CD4-positive, alpha-beta T cell treated with Interleukin-2 at 100 ng/mL for 4 hours (primary cell): ENCODE data around the gene MYH7.
"Not testable (repeated sequence)": the region's sequence is repeated elsewhere in the genome, so short reads cannot be mapped to it uniquely, and the experiment has no call there.

ENCODE experiments used
- DNase-seq: peaks from one replicate; pipeline ENCODE4 v3.0.0-alpha.2; 2020; ENCODE audit warnings: low spot score

The MYH7 gene

DNA sequence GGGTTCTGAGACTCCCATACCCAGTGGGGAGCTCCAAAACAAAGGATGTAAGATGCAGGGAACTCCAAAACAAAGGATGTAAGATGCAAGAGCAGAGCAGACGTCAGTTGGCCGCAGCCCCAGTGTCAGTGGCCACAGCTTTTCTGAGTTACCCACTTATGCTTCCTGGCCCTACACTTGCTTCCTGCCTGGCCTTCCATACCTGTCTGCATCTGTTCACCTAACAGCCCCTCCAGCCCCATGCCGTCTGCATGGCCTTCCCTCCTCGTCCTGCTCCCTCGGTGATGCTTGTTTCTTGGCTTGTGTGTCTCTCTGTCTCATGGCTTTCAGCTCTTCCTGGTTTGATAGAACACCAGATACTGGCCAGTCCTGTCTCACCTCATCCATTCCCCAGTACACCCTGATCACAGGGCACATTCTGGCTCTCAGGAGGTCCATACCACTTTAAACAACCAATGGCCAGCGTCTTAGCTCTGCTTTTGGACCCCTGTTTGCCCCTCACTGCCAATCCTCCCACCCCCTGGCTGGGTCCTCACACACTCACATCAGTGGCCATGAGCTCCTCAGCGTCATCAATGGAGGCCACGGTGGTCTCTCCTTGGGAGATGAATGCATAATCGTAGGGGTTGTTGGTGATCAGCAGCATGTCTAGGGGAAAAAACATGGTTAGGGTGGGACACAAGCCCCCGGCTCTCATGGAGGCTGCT is 5.3 kb downstream of the MYH7 start:
- DNase-seq = no peak

DNA sequence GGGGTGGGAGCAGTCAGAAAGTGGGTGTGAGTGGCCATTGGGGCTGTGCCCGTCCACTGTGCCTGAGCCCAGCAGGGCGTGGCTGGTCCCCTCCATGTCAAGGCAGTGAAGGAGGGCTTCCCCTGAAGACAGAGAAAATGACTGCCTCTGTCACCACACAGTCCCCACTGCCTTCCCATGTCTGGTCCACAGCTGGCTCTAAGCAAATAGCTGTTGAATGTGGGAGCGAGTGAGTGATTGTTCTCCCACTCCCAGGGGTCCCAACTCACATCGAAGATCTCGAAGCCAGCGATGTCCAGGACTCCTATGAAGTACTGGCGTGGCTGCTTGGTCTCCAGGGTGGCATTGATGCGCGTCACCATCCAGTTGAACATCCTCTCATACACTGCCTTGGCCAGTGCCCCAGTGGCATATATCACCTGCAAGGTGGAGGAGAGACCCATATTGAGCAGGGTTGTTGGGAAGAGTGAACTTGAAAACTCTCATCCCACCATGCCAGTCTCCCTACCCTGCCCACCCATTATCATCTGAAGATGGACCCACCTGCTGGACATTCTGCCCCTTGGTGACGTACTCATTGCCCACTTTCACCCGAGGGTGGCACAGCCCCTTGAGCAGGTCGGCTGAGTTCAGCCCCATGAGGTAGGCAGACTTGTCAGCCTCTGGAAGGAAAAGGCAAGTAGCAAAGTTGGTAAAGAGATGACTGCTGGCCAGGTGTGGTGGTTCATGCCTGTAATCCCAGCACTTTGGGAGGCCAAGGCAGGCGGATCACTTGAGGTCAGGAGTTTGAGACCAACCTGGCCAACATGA is 6.6 kb downstream of the MYH7 start:
- no peak for DNase-seq

GRCh38 chr14:23425798-23426197 is 9.7 kb downstream of the MYH7 start:
- not testable (repeated sequence) for DNase-seq

- DNase-seq = no peak
Measured at GRCh38 chr14:23425169-23425568, 10.3 kb downstream of the MYH7 start.

- DNase-seq = no peak
Measured at GRCh38 chr14:23423657-23424056, 11.8 kb downstream of the MYH7 start.

DNA sequence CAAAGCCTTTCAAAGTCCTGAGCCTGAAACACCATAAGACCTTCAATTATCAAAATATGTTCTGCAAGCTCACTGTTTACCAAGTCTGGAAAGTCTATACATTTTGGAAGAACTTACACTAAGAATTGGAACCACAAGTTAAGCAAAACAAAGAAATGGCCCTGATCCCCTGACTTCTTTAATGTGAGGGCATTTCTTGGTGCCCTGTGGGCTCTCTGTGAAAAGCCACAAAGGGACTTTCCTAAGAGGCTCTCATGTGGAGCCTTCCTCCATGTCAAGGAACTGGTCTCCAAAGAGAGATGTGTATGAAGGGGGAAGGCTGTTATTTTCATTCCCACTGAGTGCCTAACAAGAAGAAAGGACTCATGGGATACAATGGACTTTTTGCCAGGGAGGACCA is 13.9 kb downstream of the MYH7 start:
- DNase-seq = no peak

- DNase-seq = not testable (repeated sequence)
Measured at GRCh38 chr14:23419646-23420045, 15.8 kb downstream of the MYH7 start.

- DNase-seq = no peak
Measured at GRCh38 chr14:23418021-23418420, 17.4 kb downstream of the MYH7 start.

- not testable (repeated sequence) for DNase-seq
Measured at GRCh38 chr14:23417269-23417668, 18.2 kb downstream of the MYH7 start.

DNA sequence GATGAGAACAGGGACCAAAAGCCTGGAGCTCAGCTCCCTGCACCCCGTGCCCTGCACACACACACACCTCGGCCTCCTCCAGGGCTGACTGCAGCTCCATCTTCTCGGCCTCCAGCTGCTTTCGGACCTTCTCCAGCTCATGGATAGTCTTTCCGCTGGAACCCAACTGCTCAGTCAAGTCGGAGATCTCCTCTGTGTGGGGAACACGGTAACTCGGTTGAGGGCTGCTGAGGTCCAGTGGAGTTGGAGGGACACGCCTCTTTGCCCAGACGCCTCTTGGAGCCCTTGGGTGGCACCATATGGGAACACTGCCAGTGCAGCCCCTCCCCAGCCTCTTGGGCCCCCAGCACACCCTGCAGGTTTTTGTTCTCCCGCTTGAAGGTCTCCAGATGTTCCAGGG is 18.7 kb downstream of the MYH7 start:
- no peak for DNase-seq

DNA sequence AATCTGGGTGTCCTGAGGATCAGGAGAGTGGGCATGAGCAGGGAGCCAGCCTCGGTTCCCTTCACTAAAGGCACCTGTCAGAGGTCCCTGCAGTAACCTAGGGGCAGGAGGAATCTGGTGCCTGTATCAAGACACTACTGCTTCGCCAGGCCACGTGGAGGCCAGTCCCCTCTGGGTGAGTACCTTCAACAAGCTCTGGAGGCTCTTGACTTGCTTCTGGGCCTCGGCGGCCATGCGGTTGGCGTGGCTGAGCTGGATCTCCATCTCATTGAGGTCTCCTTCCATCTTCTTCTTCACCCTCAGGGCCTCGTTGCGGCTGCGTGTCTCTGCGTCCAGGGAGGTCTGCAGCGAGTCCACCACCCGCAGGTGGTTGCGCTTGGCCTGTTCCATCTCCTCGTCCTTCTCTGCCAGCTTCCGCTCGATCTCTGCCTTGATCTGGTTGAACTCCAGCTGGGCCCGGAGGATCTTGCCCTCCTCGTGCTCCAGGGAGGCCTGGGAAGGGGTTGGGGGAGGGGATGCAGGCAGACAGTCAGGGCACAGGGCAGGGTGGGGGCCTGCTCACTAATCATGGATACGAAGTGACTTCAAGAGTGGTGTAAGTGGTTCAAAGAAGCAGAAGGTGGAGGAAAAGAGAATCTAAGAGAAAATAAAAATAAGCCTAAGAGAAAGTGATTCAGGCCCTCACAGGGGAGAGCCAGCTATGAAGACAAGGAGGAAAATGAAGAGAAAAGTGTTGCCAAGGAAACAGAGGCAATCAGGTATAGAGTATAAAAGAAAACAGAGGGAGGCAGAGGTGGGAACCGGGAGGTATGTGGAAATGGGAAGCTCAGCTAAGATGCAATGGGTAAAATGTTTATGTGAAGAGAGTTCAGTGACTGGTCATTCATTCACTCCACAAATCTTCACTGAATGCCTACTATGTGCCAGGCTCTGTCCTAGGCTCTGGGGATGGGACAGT is 19.4 kb downstream of the MYH7 start:
- no peak for DNase-seq

GRCh38 chr14:23414906-23415820 is 20.3 kb downstream of the MYH7 start:
- no peak for DNase-seq

DNA sequence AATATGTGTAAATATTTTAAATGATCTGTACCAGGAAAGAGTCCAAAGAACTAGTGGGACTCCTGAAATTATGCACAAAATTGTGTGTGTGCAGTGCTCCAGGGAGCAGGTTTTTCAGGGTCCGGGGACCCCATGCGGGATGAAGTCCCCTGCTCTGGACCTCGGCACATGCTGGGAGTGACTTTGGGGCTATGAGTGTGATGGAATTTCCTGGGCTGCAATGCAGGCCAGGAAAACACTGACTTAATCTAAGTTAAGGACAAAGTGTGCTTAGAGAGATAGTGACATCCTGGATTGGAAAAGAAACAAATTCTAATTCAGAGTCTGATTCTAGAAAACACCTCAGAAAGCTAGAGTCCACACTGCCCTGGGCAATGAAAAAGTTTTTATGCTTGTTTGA is 21.2 kb downstream of the MYH7 start:
- DNase-seq = no peak

DNA sequence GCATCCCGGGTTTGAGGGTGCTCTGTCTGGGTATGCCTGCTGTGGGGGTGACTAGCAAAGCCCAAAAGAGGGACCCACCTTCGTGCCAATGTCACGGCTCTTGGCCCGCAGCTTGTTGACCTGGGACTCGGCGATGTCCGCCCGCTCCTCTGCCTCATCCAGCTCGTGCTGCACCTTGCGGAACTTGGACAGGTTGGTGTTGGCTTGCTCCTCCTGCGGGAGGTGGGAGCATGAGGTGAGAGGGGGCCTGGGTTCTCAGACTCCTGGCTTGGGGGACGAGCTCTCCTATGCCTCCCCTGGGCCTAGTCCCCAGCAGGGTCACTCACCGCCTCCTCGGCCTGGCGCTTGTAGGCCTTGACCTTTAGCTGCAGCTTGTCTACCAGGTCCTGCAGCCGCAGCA is 21.8 kb downstream of the MYH7 start:
- DNase-seq = no peak

DNA sequence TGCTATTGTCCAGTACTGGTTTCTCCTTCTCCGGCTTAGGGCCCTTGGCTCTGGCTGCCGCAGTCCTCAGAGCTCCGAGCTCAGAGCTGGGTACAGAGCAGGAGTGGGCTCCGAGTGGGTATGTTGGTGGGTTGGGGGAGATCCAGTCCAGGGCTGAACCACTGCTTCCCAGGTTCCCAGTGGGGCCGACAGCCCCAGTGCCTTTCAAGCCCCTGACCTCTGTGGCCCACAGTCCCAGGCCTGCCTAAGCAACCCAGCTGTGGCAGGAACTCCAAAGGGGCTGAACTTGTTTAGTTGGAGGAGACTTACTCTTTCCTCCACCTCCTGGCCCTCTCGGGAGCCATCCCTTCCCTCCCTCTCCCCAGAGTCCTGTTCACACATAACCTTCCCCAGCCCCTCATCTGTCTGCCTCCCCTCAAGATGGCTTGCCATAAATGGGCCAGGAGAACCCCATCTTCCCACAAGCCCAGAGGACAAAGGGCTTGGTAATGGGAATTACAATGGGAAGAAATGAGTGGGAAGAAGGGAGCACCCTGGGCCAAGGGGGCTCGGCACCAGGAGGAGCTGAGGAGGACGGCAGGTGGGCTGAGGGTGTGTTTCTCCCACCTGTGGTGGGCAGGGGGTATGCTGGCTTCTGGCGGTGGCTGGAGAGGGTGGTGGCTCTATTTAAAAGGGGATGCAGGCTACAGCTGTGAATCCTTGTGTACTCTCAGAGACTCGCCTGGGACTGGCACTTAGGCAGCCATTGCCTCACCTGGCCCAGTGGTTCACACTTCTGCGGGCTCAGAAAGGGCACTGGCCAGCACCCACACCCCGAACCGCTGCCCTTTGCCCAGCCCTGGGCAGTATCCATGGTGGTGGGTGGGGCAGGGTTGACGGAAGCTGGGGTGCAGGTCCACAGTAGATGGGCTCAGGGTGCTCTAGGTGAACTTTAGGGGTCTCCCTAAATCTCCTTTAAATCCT is 23.6 kb downstream of the MYH7 start:
- DNase-seq = no peak

DNA sequence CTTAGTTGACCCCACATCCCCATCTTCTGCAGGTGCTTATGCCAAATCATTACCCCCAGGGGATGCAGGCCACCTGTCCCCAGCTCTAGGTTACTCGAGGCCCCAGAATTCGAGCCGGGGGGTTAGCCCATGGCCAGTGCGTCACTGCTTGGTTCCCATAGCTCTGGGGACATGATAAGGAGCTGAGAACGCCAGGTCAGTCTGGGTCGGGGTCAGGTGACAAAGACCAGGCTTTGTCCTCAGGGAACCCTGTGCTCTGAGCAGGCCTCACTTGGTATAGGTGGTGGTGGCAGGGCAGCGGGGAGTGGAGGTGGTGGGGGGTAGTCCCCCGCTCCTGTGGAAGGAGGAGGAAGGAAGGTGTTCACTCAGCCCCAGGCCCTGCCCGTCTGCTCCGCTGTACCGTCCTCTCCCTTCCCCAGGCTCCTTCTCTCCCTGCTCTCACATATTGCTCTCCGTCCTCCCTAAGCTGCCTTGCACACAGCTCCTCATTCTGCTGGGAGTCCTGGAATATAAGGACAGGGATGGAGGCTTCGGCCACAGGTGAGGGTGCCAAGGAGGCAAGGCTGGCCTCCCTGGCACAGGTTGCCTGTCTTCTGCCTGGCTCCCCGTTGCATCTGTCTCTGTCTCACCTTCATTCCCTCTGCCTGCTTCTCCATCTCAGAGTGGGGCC is 25.4 kb downstream of the MYH7 start:
- no peak for DNase-seq

- no peak for DNase-seq
Measured at GRCh38 chr14:23409475-23409874, 26.0 kb downstream of the MYH7 start.

GRCh38 chr14:23408307-23408630 is 27.2 kb downstream of the MYH7 start:
- no peak for DNase-seq

DNA sequence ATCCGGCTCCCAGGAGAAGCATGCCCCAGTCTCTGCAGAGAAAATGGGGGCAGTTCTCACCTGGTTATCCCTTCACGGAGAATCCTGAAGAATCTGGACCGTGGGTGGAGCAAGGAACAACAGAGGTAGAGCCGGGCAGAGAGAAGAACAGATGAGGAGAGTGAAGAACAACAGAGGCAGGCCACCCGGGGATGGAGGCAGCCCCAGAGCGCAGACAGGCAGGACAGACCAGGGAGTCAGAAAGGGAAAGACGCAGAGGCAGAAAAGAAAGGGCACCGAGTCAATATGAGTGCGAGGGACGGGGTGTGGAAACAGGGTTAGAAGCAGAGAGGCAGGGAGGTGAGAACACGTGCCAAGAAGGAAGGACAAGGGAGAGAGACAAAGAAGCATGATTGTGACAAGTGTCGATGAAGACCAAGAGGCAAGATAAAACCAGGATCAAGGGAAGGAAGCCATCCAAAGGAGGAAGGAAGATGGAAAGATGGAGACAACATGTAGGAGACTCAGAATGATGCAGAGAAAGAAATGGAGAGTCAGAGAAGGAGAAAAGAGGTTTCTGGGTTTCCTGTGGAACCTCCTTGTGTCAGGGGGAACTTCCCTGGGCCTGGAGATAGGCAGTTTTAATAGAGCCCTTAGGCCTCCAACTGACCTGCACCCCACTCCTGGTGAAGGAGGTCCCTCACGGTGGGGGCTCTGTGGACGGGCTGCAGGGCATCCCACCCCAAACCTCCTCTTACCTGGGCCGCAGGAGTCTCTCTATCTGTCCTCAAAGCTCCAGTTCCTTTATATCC is 27.7 kb downstream of the MYH7 start, which contains the start of gene MYH6:
Gene MYH6 (minus strand): TSS at position 758 of the 791 bp plus-strand sequence. CDS start 1,050 bp downstream, outside the sequence.
- no peak for DNase-seq
